Ishikawa (cell line): ENCODE measurements around the gene CDCA7.

Experiments
- CEBPB ChIP-seq: IDR thresholded peaks from 2 replicates; pipeline ENCODE4 v1.6.1; 2012
- EP300 ChIP-seq: IDR thresholded peaks from 2 replicates; pipeline ENCODE4 v1.6.1; 2012; ENCODE audit warnings: borderline replicate concordance
- FOXM1 ChIP-seq: IDR thresholded peaks from 2 replicates; pipeline ENCODE4 v1.6.1; 2012; ENCODE audit warnings: low read depth, borderline replicate concordance
- MAX ChIP-seq: IDR thresholded peaks from 2 replicates; pipeline ENCODE4 v1.6.1; 2012
- TF ChIP-seq, protein P1 (sequence below): IDR thresholded peaks from 2 replicates; pipeline ENCODE4 v1.6.1; 2012

DNA sequence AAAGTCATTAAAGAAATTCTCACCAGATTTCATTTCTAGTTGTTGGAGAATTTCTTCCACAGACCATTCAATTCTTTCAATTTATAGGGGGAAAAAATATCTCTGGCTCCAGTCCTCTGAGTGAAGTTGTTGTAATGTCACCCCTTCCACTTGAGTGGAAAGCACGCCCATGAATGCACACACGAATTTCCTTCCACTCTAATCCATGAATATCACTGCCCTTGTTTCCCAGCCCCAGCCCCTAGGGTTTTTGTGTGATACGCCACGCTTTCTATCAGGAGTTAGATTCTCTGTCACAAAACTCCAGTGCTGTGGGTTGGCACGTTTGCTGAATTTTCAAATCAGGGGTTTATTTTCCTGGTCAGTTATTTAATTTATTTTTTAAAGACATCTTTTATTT, 38.1 kb downstream of the CDCA7 start:
- no peak for TF ChIP-seq MAX
- TF ChIP-seq FOXM1, result no peak
- no peak for TF ChIP-seq EP300
- no peak for TF ChIP-seq CEBPB
- TF ChIP-seq, protein P1, sequence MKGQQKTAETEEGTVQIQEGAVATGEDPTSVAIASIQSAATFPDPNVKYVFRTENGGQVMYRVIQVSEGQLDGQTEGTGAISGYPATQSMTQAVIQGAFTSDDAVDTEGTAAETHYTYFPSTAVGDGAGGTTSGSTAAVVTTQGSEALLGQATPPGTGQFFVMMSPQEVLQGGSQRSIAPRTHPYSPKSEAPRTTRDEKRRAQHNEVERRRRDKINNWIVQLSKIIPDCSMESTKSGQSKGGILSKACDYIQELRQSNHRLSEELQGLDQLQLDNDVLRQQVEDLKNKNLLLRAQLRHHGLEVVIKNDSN, result no peak
